Trophoblast cell (in vitro differentiated cells and primary cell): ENCODE data around the gene AFG1L.
"Not testable (repeated sequence)": the region's sequence is repeated elsewhere in the genome, so short reads cannot be mapped to it uniquely, and the experiment has no call there.

Source experiments
- DNase-seq, 2 donors: peaks; one replicate each; pipeline ENCODE4 v3.0.0-alpha.2; 2016
- H2AFZ ChIP-seq: 2 replicates; pipeline ENCODE4 v1.6.1; 2013; ENCODE audit warnings: low read length, moderate library complexity, mild to moderate bottlenecking; ENCODE audit not compliant: insufficient read depth, poor library complexity
- H2AK5ac ChIP-seq: 2 replicates; pipeline ENCODE4 v1.6.1; 2013; ENCODE audit warnings: mild to moderate bottlenecking, low read length
- H2BK120ac ChIP-seq: 2 replicates; pipeline ENCODE4 v1.6.1; 2013; ENCODE audit warnings: low read length, mild to moderate bottlenecking, moderate library complexity; ENCODE audit not compliant: insufficient read depth, poor library complexity
- H2BK12ac ChIP-seq: 2 replicates; pipeline ENCODE4 v1.6.1; 2013; ENCODE audit warnings: mild to moderate bottlenecking, low read length, moderate library complexity
- H2BK5ac ChIP-seq: 2 replicates; pipeline ENCODE4 v1.6.1; 2013; ENCODE audit warnings: low read length, low read depth, moderate library complexity, mild to moderate bottlenecking; ENCODE audit not compliant: poor library complexity
- H3K14ac ChIP-seq: 2 replicates; pipeline ENCODE4 v1.6.1; 2013; ENCODE audit warnings: mild to moderate bottlenecking, low read length
- H3K18ac ChIP-seq: 2 replicates; pipeline ENCODE4 v1.6.1; 2013; ENCODE audit warnings: mild to moderate bottlenecking, low read length
- H3K23ac ChIP-seq: 2 replicates; pipeline ENCODE4 v1.6.1; 2013; ENCODE audit warnings: low read length
- H3K27ac ChIP-seq: 2 replicates; pipeline ENCODE4 v1.5.1; 2013; ENCODE audit warnings: low read depth, mild to moderate bottlenecking, inconsistent platforms, low read length, moderate library complexity
- H3K27me3 ChIP-seq: 2 replicates; pipeline ENCODE4 v1.6.1; 2013; ENCODE audit warnings: inconsistent platforms, mild to moderate bottlenecking, low read length, moderate library complexity; ENCODE audit not compliant: insufficient read depth
- H3K36me3 ChIP-seq, 2 experiments: 1 replicate in 1 of 2; 2 replicates in 1 of 2; pipeline ENCODE4 v1.6.1; 2013; ENCODE audit warnings: low read length in 2 of 2, mild to moderate bottlenecking in 2 of 2, moderate library complexity in 1 of 2; ENCODE audit not compliant: insufficient read depth in 2 of 2, control insufficient read depth in 1 of 2
- H3K4ac ChIP-seq: 2 replicates; pipeline ENCODE4 v1.6.1; 2013; ENCODE audit warnings: low read depth, mild to moderate bottlenecking, low read length, moderate library complexity
- H3K4me1 ChIP-seq, 2 experiments: 1 replicate in 1 of 2; 2 replicates in 1 of 2; pipeline ENCODE4 v1.6.1; 2013; ENCODE audit warnings: low read length in 2 of 2, mild to moderate bottlenecking in 2 of 2, moderate library complexity in 1 of 2; ENCODE audit not compliant: insufficient read depth in 2 of 2, control insufficient read depth in 1 of 2
- H3K4me2 ChIP-seq: 2 replicates; pipeline ENCODE4 v1.6.1; 2013; ENCODE audit warnings: inconsistent platforms, mild to moderate bottlenecking, low read length, moderate library complexity
- H3K4me3 ChIP-seq: 2 replicates; pipeline ENCODE4 v1.5.1; 2013; ENCODE audit warnings: mild to moderate bottlenecking, low read depth, low read length, inconsistent platforms
- H3K79me1 ChIP-seq: one replicate; pipeline ENCODE4 v1.6.1; 2013; ENCODE audit warnings: low read length
- H3K79me2 ChIP-seq: 2 replicates; pipeline ENCODE4 v1.6.1; 2013; ENCODE audit warnings: low read length, mild to moderate bottlenecking; ENCODE audit not compliant: control insufficient read depth, insufficient read depth, poor library complexity
- H3K9ac ChIP-seq: 2 replicates; pipeline ENCODE4 v1.6.1; 2013; ENCODE audit warnings: mild to moderate bottlenecking, low read length
- H3K9me3 ChIP-seq: 2 replicates; pipeline ENCODE4 v1.6.1; 2013; ENCODE audit warnings: low read depth, mild to moderate bottlenecking, control low read depth, inconsistent platforms, low read length; ENCODE audit not compliant: insufficient read depth
- H4K12ac ChIP-seq: 2 replicates; pipeline ENCODE4 v1.6.1; 2013; ENCODE audit warnings: low read depth, mild to moderate bottlenecking, low read length, moderate library complexity
- H4K8ac ChIP-seq: 2 replicates; pipeline ENCODE4 v1.6.1; 2013; ENCODE audit warnings: low read depth, mild to moderate bottlenecking, low read length, moderate library complexity
- H4K91ac ChIP-seq: one replicate; pipeline ENCODE4 v1.6.1; 2013; ENCODE audit warnings: low read depth, mild to moderate bottlenecking, low read length, moderate library complexity
- WGBS: extraction: QIAGEN DNeasy Blood & Tissue Kit; methylation state at CpG from one replicate; pipeline ENCODE4 v1.1.7; 2013; ENCODE audit warnings: missing lambda C conversion rate; ENCODE audit not compliant: insufficient read length, insufficient coverage; ENCODE audit errors: extremely low coverage; 5-methylcytosine and 5-hydroxymethylcytosine counted together

The AFG1L gene

GRCh38 chr6:108291091-108291490 is 3.8 kb upstream of the AFG1L start:
- Histone ChIP-seq H2BK5ac (no peak overlapping the region), H2AK5ac (no peak overlapping the region), H3K27me3 (no peaks in the 10 kb centered on the region), H4K8ac (no peak overlapping the region), H3K14ac (no peak overlapping the region), H3K79me2 (peaks cover 3% of the 10 kb centered on the region), H2BK120ac (no peak overlapping the region), H4K12ac (no peak overlapping the region), H4K91ac (no peak overlapping the region), H3K79me1 (peaks cover 10% of the 10 kb centered on the region), H3K23ac (no peak overlapping the region), H3K9ac (no peak overlapping the region), H3K4me2 (no peak overlapping the region), H2BK12ac (no peak overlapping the region), H3K18ac (no peak overlapping the region), H3K36me3 (no peaks in the 10 kb centered on the region), H3K4me3 (no peak overlapping the region), H3K9me3 (no peaks in the 10 kb centered on the region), H3K4ac (no peak overlapping the region), H3K27ac (no peak overlapping the region), H3K4me1 (peaks cover 0 to 2% of the 10 kb centered on the region in 2 experiments), H2AFZ (no peak overlapping the region)
- no CpG with 5 or more reads among the region's 4 CpGs for WGBS
- DNase-seq, result no peak

- H3K9me3 ChIP-seq, H3K4ac ChIP-seq, H2BK12ac ChIP-seq, H3K4me3 ChIP-seq, H3K4me1 ChIP-seq, H3K36me3 ChIP-seq, H3K23ac ChIP-seq, H3K27ac ChIP-seq, H3K79me1 ChIP-seq, H3K4me2 ChIP-seq, H3K18ac ChIP-seq, H2BK120ac ChIP-seq, H2BK5ac ChIP-seq, H4K8ac ChIP-seq, H2AK5ac ChIP-seq, H3K9ac ChIP-seq, H2AFZ ChIP-seq, DNase-seq, H4K12ac ChIP-seq, H3K79me2 ChIP-seq, H3K14ac ChIP-seq, H3K27me3 ChIP-seq, H4K91ac ChIP-seq: not testable (repeated sequence)
- WGBS, result no CpG with 5 or more reads among the region's 3 CpGs
Measured at GRCh38 chr6:108292561-108292960, 2.3 kb upstream of the AFG1L start.

- Histone ChIP-seq H3K14ac (no peak overlapping the region), H3K27me3 (no peaks in the 10 kb centered on the region), H3K18ac (no peak overlapping the region), H4K12ac (peak overlapping the region; percentile 11), H3K79me1 (peaks cover 10% of the 10 kb centered on the region), H3K23ac (no peak overlapping the region), H2AK5ac (no peak overlapping the region), H3K4me3 (no peak overlapping the region), H3K4me1 (peaks cover 0 to 2% of the 10 kb centered on the region in 2 experiments), H4K91ac (peak overlapping the region; percentile 39), H3K9ac (no peak overlapping the region), H2BK120ac (no peak overlapping the region), H2BK5ac (no peak overlapping the region), H4K8ac (peak overlapping the region; percentile 93), H3K27ac (no peak overlapping the region), H3K4me2 (peak overlapping the region; percentile 70), H3K4ac (no peak overlapping the region), H2AFZ (no peak overlapping the region), H3K36me3 (no peaks in the 10 kb centered on the region), H3K79me2 (peaks cover 3% of the 10 kb centered on the region), H3K9me3 (no peaks in the 10 kb centered on the region), H2BK12ac (no peak overlapping the region)
- no peak for DNase-seq
- WGBS, result no CpG with 5 or more reads among the region's 19 CpGs
Measured at GRCh38 chr6:108293527-108294296, 1.1 kb upstream of the AFG1L start.

- Histone ChIP-seq H4K8ac (peak overlapping the region; percentile 93), H3K9me3 (no peaks in the 10 kb centered on the region), H3K4ac (no peak overlapping the region), H2AK5ac (no peak overlapping the region), H3K27ac (peak overlapping the region; percentile 32), H4K12ac (peak overlapping the region; percentile 18), H3K9ac (no peak overlapping the region), H3K79me2 (peaks cover 3% of the 10 kb centered on the region), H3K18ac (no peak overlapping the region), H3K14ac (no peak overlapping the region), H3K4me1 (peaks cover 0 to 2% of the 10 kb centered on the region in 2 experiments), H3K23ac (no peak overlapping the region), H3K36me3 (no peaks in the 10 kb centered on the region), H4K91ac (no peak overlapping the region), H2BK5ac (no peak overlapping the region), H3K27me3 (no peaks in the 10 kb centered on the region), H3K79me1 (peaks cover 10% of the 10 kb centered on the region), H3K4me2 (peak overlapping the region; percentile 70), H3K4me3 (no peak overlapping the region), H2BK120ac (peak overlapping the region; percentile 67), H2BK12ac (no peak overlapping the region), H2AFZ (no peak overlapping the region)
- DNase-seq, result no peak
- WGBS, result no CpG with 5 or more reads among the region's 16 CpGs
Measured at GRCh38 chr6:108294297-108294726, 542 bp upstream of the AFG1L start.
